Neuronal stem cell (in vitro differentiated cells): ENCODE measurements around the gene KRT15.

Experiments
- DNase-seq: peaks from one replicate; pipeline ENCODE4 v3.0.0-alpha.2; 2013; ENCODE audit warnings: low spot score
- H2AFZ ChIP-seq: one replicate; pipeline ENCODE4 v1.6.1; 2013; ENCODE audit warnings: mild to moderate bottlenecking, low read length, inconsistent platforms
- H2AK5ac ChIP-seq: 2 replicates; pipeline ENCODE4 v1.6.1; 2013; ENCODE audit warnings: low read depth, mild to moderate bottlenecking, inconsistent platforms, low read length, moderate library complexity, mixed read lengths
- H2BK120ac ChIP-seq: 2 replicates; pipeline ENCODE4 v1.6.1; 2013; ENCODE audit warnings: low read depth, mild to moderate bottlenecking, inconsistent platforms, low read length, moderate library complexity, mixed read lengths
- H2BK12ac ChIP-seq: one replicate; pipeline ENCODE4 v1.6.1; 2013; ENCODE audit warnings: low read length, inconsistent platforms
- H2BK15ac ChIP-seq: 2 replicates; pipeline ENCODE4 v1.6.1; 2013; ENCODE audit warnings: mild to moderate bottlenecking, low read length, inconsistent platforms, mixed read lengths
- H2BK5ac ChIP-seq: one replicate; pipeline ENCODE4 v1.6.1; 2013; ENCODE audit warnings: inconsistent platforms, mild to moderate bottlenecking, low read length, moderate library complexity
- H3K14ac ChIP-seq: one replicate; pipeline ENCODE4 v1.6.1; 2013; ENCODE audit warnings: low read length, inconsistent platforms
- H3K18ac ChIP-seq: 2 replicates; pipeline ENCODE4 v1.6.1; 2013; ENCODE audit warnings: low read length, inconsistent platforms
- H3K23ac ChIP-seq: 2 replicates; pipeline ENCODE4 v1.6.1; 2013; ENCODE audit warnings: low read depth, mild to moderate bottlenecking, mixed read lengths, low read length, inconsistent platforms; ENCODE audit not compliant: poor library complexity
- H3K27ac ChIP-seq: replicated peaks from 3 replicates; pipeline ENCODE4 v1.5.1; 2013; ENCODE audit warnings: low read length, inconsistent platforms
- H3K27me3 ChIP-seq, 3 experiments: 2 replicates each; pipeline ENCODE4 v1.6.1; 2013; ENCODE audit warnings: low read length in 3 of 3, mild to moderate bottlenecking in 2 of 3, inconsistent platforms in 1 of 3, low read depth in 1 of 3, mixed read lengths in 1 of 3, moderate library complexity in 1 of 3; ENCODE audit not compliant: control insufficient read depth in 3 of 3, insufficient read depth in 3 of 3
- H3K36me3 ChIP-seq, 2 donors: replicated peaks in 1 of 2; 2 replicates each; pipeline ENCODE4 v1.6.1; 2013; ENCODE audit warnings: low read length in 2 of 2; ENCODE audit not compliant: control insufficient read depth in 2 of 2, insufficient read depth in 2 of 2
- H3K4ac ChIP-seq: 2 replicates; pipeline ENCODE4 v1.6.1; 2013; ENCODE audit warnings: inconsistent platforms, mild to moderate bottlenecking, low read length, moderate library complexity
- H3K4me1 ChIP-seq, 2 donors: 1 replicate in 1 of 2; 2 replicates in 1 of 2; pipeline ENCODE4 v1.6.1; 2013; ENCODE audit warnings: low read length in 2 of 2, low read depth in 1 of 2; ENCODE audit not compliant: control insufficient read depth in 2 of 2, insufficient read depth in 1 of 2
- H3K4me2 ChIP-seq: one replicate; pipeline ENCODE4 v1.6.1; 2013; ENCODE audit warnings: mild to moderate bottlenecking, low read length, inconsistent platforms; ENCODE audit not compliant: insufficient read depth, poor library complexity, severe bottlenecking
- H3K4me3 ChIP-seq, 2 donors: 2 replicates each; pipeline ENCODE4 v1.5.1; 2013; ENCODE audit warnings: low read length in 2 of 2, mild to moderate bottlenecking in 2 of 2, inconsistent platforms in 1 of 2, moderate library complexity in 1 of 2
- H3K79me1 ChIP-seq: one replicate; pipeline ENCODE4 v1.6.1; 2013; ENCODE audit warnings: low read depth, mild to moderate bottlenecking, inconsistent platforms, low read length, moderate library complexity
- H3K9ac ChIP-seq: one replicate; pipeline ENCODE4 v1.6.1; 2013; ENCODE audit warnings: mild to moderate bottlenecking, low read depth, low read length, inconsistent platforms; ENCODE audit not compliant: poor library complexity
- H3K9me3 ChIP-seq, 2 donors: replicated peaks in 1 of 2; 2 replicates each; pipeline versions ENCODE3 to v1.6.1; 2013; ENCODE audit warnings: low read length in 2 of 2, mild to moderate bottlenecking in 2 of 2, inconsistent platforms in 1 of 2, low read depth in 1 of 2, mixed read lengths in 1 of 2, moderate library complexity in 1 of 2; ENCODE audit not compliant: control insufficient read depth in 2 of 2, insufficient read depth in 1 of 2
- H4K8ac ChIP-seq: one replicate; pipeline ENCODE4 v1.6.1; 2013; ENCODE audit warnings: low read depth, mild to moderate bottlenecking, inconsistent platforms, low read length, moderate library complexity
- H4K91ac ChIP-seq: one replicate; pipeline ENCODE4 v1.6.1; 2013; ENCODE audit warnings: low read length, low read depth, mild to moderate bottlenecking, inconsistent platforms; ENCODE audit not compliant: poor library complexity
- WGBS, 2 donors: extraction: QIAGEN DNeasy Blood & Tissue Kit; methylation state at CpG; one replicate each; pipeline ENCODE4 v1.1.7; 2013; ENCODE audit warnings: missing lambda C conversion rate in 2 of 2, mixed read lengths in 1 of 2; ENCODE audit not compliant: insufficient read length in 2 of 2, insufficient replicate concordance in 1 of 2; ENCODE audit errors: extremely low coverage in 2 of 2; 5-methylcytosine and 5-hydroxymethylcytosine counted together

KRT15 gene

GRCh38 chr17:41494524-41494923, 24.2 kb downstream of the KRT15 start:
- WGBS, 2 donors, result no CpG with 5 or more reads among the region's 2 CpGs
- Histone ChIP-seq H2BK12ac (no peak overlapping the region), H3K9ac (no peak overlapping the region), H2AK5ac (no peak overlapping the region), H3K23ac (no peak overlapping the region), H3K27ac (no peak overlapping the region), H3K18ac (no peak overlapping the region), H2BK15ac (no peak overlapping the region), H3K9me3 (no peaks in the 10 kb centered on the region), H3K27me3 (peaks cover 0 to 4% (median 0%) of the 10 kb centered on the region in 3 experiments), H4K8ac (no peak overlapping the region), H3K4ac (no peak overlapping the region), H2BK120ac (no peak overlapping the region), H3K4me3 (no peak overlapping the region), H3K36me3 (no peaks in the 10 kb centered on the region), H4K91ac (no peak overlapping the region), H2BK5ac (no peak overlapping the region), H2AFZ (no peak overlapping the region), H3K4me1 (no peaks in the 10 kb centered on the region), H3K79me1 (no peaks in the 10 kb centered on the region), H3K4me2 (no peak overlapping the region), H3K14ac (peak overlapping the region; percentile 65)
- DNase-seq, result no peak

- no peak overlapping the region for H3K27ac ChIP-seq
- H3K23ac ChIP-seq, result no peak overlapping the region
- no CpG with 5 or more reads among the region's 4 CpGs for WGBS, 2 donors
- H3K4me3 ChIP-seq, result no peak overlapping the region
- DNase-seq, result no peak
- H2BK15ac ChIP-seq, result no peak overlapping the region
- no peak overlapping the region for H4K91ac ChIP-seq
- H3K4ac ChIP-seq, result no peak overlapping the region
- H2AFZ ChIP-seq, result no peak overlapping the region
- H2BK12ac ChIP-seq, result no peak overlapping the region
- H2AK5ac ChIP-seq, result no peak overlapping the region
- H3K36me3 ChIP-seq, result no peaks in the 10 kb centered on the region
- H3K14ac ChIP-seq, result no peak overlapping the region
- H3K18ac ChIP-seq, result no peak overlapping the region
- H3K79me1 ChIP-seq, result no peaks in the 10 kb centered on the region
- H3K4me2 ChIP-seq, result no peak overlapping the region
- H3K9ac ChIP-seq, result no peak overlapping the region
- H3K9me3 ChIP-seq, result no peaks in the 10 kb centered on the region
- no peaks in the 10 kb centered on the region for H3K4me1 ChIP-seq
- no peak overlapping the region for H2BK5ac ChIP-seq
- H4K8ac ChIP-seq, result no peak overlapping the region
- H2BK120ac ChIP-seq, result no peak overlapping the region
- peaks cover 0 to 14% (median 0%) of the 10 kb centered on the region in 3 experiments for H3K27me3 ChIP-seq
Observed at GRCh38 chr17:41492771-41493170, 25.9 kb downstream of the KRT15 start.

GRCh38 chr17:41492351-41492750, 26.3 kb downstream of the KRT15 start:
- no CpG with 5 or more reads among the region's 6 CpGs for WGBS, 2 donors

GRCh38 chr17:41491476-41491875, 27.2 kb downstream of the KRT15 start:
- DNase-seq, result no peak
- H2BK5ac ChIP-seq, result no peak overlapping the region
- no peak overlapping the region for H3K14ac ChIP-seq
- WGBS, 2 donors, result no CpG with 5 or more reads among the region's 2 CpGs
- H3K36me3 ChIP-seq, result no peaks in the 10 kb centered on the region
- H2AFZ ChIP-seq, result no peak overlapping the region
- no peak overlapping the region for H2BK120ac ChIP-seq
- no peak overlapping the region for H3K18ac ChIP-seq
- H2AK5ac ChIP-seq, result no peak overlapping the region
- H3K23ac ChIP-seq, result no peak overlapping the region
- no peaks in the 10 kb centered on the region for H3K4me1 ChIP-seq
- H3K27ac ChIP-seq, result no peak overlapping the region
- H2BK15ac ChIP-seq, result no peak overlapping the region
- H4K8ac ChIP-seq, result no peak overlapping the region
- H3K9me3 ChIP-seq, result no peaks in the 10 kb centered on the region
- H2BK12ac ChIP-seq, result no peak overlapping the region
- no peak overlapping the region for H3K4ac ChIP-seq
- no peak overlapping the region for H4K91ac ChIP-seq
- H3K4me3 ChIP-seq, result no peak overlapping the region
- peaks cover 0 to 20% (median 0%) of the 10 kb centered on the region in 3 experiments for H3K27me3 ChIP-seq
- H3K4me2 ChIP-seq, result no peak overlapping the region
- no peaks in the 10 kb centered on the region for H3K79me1 ChIP-seq
- H3K9ac ChIP-seq, result no peak overlapping the region

More at GRCh38 chr17:41492351-41492750, 26.3 kb downstream of the KRT15 start:
- Histone ChIP-seq H3K14ac (no peak overlapping the region), H3K4me2 (no peak overlapping the region), H4K91ac (no peak overlapping the region), H3K23ac (no peak overlapping the region), H2BK12ac (no peak overlapping the region), H3K9me3 (no peaks in the 10 kb centered on the region), H3K4me1 (no peaks in the 10 kb centered on the region), H3K18ac (no peak overlapping the region), H3K9ac (no peak overlapping the region), H3K4me3 (no peak overlapping the region), H2BK120ac (no peak overlapping the region), H2BK15ac (no peak overlapping the region), H2AFZ (no peak overlapping the region), H3K79me1 (no peaks in the 10 kb centered on the region), H3K27me3 (peaks cover 0 to 16% (median 0%) of the 10 kb centered on the region in 3 experiments), H4K8ac (no peak overlapping the region), H2BK5ac (no peak overlapping the region), H3K36me3 (no peaks in the 10 kb centered on the region), H3K27ac (no peak overlapping the region), H3K4ac (no peak overlapping the region), H2AK5ac (no peak overlapping the region)
- DNase-seq, result no peak
